Activated CD4-positive, alpha-beta T cell treated with anti-CD3 and anti-CD28 coated beads for 4 hours (primary cell): ENCODE measurements around the gene TM7SF3.
A peak's percentile ranks its signal among the peaks of the same experiment; 100 is the strongest.
"Not testable (repeated sequence)": the region's sequence is repeated elsewhere in the genome, so short reads cannot be mapped to it uniquely, and the experiment has no call there.

Experiments used
- DNase-seq, 2 donors: peaks; one replicate each; pipeline ENCODE4 v3.0.0-alpha.2; 2020

TM7SF3 gene

GRCh38 chr12:26976687-26977086 is 37.5 kb downstream of the TM7SF3 start:
- no peak for DNase-seq

GRCh38 chr12:26971963-26972362 is 42.2 kb downstream of the TM7SF3 start:
- DNase-seq: peak; percentile 54 to 57

GRCh38 chr12:26970136-26970535 is 44.0 kb downstream of the TM7SF3 start:
- no peak for DNase-seq

- no peak for DNase-seq
Observed at GRCh38 chr12:26966842-26967241, 47.3 kb downstream of the TM7SF3 start.

- DNase-seq: no peak
Observed at GRCh38 chr12:26963413-26963812, 50.8 kb downstream of the TM7SF3 start.

- DNase-seq: no peak
Observed at GRCh38 chr12:26961803-26962202, 52.4 kb downstream of the TM7SF3 start.

GRCh38 chr12:26961391-26961790 is 52.8 kb downstream of the TM7SF3 start:
- DNase-seq: not testable (repeated sequence)

- no peak for DNase-seq
Observed at GRCh38 chr12:26954027-26954426, 60.2 kb downstream of the TM7SF3 start.

- no peak for DNase-seq
Observed at GRCh38 chr12:26953447-26953846, 60.7 kb downstream of the TM7SF3 start.

GRCh38 chr12:26948309-26948708 is 65.9 kb downstream of the TM7SF3 start:
- DNase-seq: no peak

- no peak for DNase-seq
Observed at GRCh38 chr12:26941215-26941594, 73.0 kb downstream of the TM7SF3 start.

- DNase-seq: peak; percentile 44 to 45
Observed at GRCh38 chr12:26940516-26941214, 73.5 kb downstream of the TM7SF3 start.

GRCh38 chr12:26939953-26940352 is 74.2 kb downstream of the TM7SF3 start:
- DNase-seq: no peak

GRCh38 chr12:26939192-26939832 is 74.9 kb downstream of the TM7SF3 start:
- no peak for DNase-seq

GRCh38 chr12:26938701-26939062 is 75.5 kb downstream of the TM7SF3 start:
- DNase-seq: peak in 1 of 2 donors; percentile 14

GRCh38 chr12:26937863-26938700 is 76.1 kb downstream of the TM7SF3 start, which contains the start of the genes FGFR1OP2 and INTS13:
FGFR1OP2 (plus strand) TSS chr12:26938470; CDS start chr12:26954159, 15,689 bp downstream.
INTS13 (minus strand) TSS chr12:26937981; CDS start chr12:26936803, 1,178 bp downstream.
- DNase-seq: peak; percentile 96 to 98

GRCh38 chr12:26937443-26937862 is 76.7 kb downstream of the TM7SF3 start:
- no peak for DNase-seq

GRCh38 chr12:26936559-26937442 is 77.4 kb downstream of the TM7SF3 start:
- DNase-seq: peak in 1 of 2 donors; percentile 10

- no peak for DNase-seq
Observed at GRCh38 chr12:26935636-26936378, 78.4 kb downstream of the TM7SF3 start.

GRCh38 chr12:26929590-26929989 is 84.6 kb downstream of the TM7SF3 start:
- no peak for DNase-seq

- no peak for DNase-seq
Observed at GRCh38 chr12:26928661-26929060, 85.5 kb downstream of the TM7SF3 start.
